H1 (cell line): ENCODE results near the gene CSF3. TPM values are rescaled to one million over a fixed set of nuclear protein-coding genes. Genes with fewer than 3 reads are reported as not detected.

Source experiments
- CTCF ChIA-PET: fragments of 300-600 bp; sonication (Branson Sonifier 250); formaldehyde crosslinking; loops from one replicate; lab custom pipeline; 2021; ENCODE audit not compliant: partially characterized antibody; lab: Charles Lee
- POLR2A ChIA-PET: fragments of 300-600 bp; sonication (Branson Sonifier 250); formaldehyde crosslinking; loops from one replicate; lab custom pipeline; 2021; ENCODE audit warnings: inconsistent platforms; ENCODE audit not compliant: partially characterized antibody; lab: Charles Lee
- DNase-seq, 2 experiments: peaks; one replicate each; pipeline versions ENCODE4 v3.0.0 to v3.0.0-alpha.2; 2010 to 2022; ENCODE audit warnings: low spot score in 2 of 2, low read depth in 1 of 2, mixed read lengths in 1 of 2
- FAIRE-seq: peaks from 2 replicates; lab custom pipeline; 2011; peaks lifted over from hg19 to GRCh38; lab: Jason Lieb, UNC
- H2AFZ ChIP-seq: 2 replicates; pipeline ENCODE4 v1.8.1; 2012; ENCODE audit warnings: low read length, inconsistent platforms
- H2AK5ac ChIP-seq: 2 replicates; pipeline ENCODE4 v1.6.1; 2013; ENCODE audit warnings: low read depth, low read length
- H2BK120ac ChIP-seq: replicated peaks from 2 replicates; pipeline ENCODE3; 2013; ENCODE audit warnings: low read depth, low read length, inconsistent platforms
- H2BK12ac ChIP-seq: 2 replicates; pipeline ENCODE4 v1.6.1; 2013; ENCODE audit warnings: low read depth, low read length
- H2BK15ac ChIP-seq: 2 replicates; pipeline ENCODE4 v1.6.1; 2013; ENCODE audit warnings: low read length
- H2BK20ac ChIP-seq: 2 replicates; pipeline ENCODE4 v1.6.1; 2013; ENCODE audit warnings: low read length
- H2BK5ac ChIP-seq: 2 replicates; pipeline ENCODE4 v1.6.1; 2013; ENCODE audit warnings: low read depth, low read length
- H3K14ac ChIP-seq: 2 replicates; pipeline ENCODE4 v1.6.1; 2013; ENCODE audit warnings: inconsistent platforms; ENCODE audit not compliant: insufficient read length
- H3K18ac ChIP-seq: 2 replicates; pipeline ENCODE4 v1.6.1; 2013; ENCODE audit warnings: low read length; ENCODE audit errors: extremely low read depth
- H3K23ac ChIP-seq: 2 replicates; pipeline ENCODE4 v1.6.1; 2013; ENCODE audit warnings: inconsistent platforms; ENCODE audit not compliant: insufficient read length
- H3K23me2 ChIP-seq: 2 replicates; pipeline ENCODE4 v1.6.1; 2013; ENCODE audit warnings: low read depth, low read length
- H3K27ac ChIP-seq: 2 replicates; pipeline ENCODE4 v1.6.1; 2011; ENCODE audit warnings: low read depth, low read length, inconsistent platforms
- H3K27me3 ChIP-seq, 4 experiments: replicated peaks in 1 of 4; 1 replicate in 1 of 4; 2 replicates in 3 of 4; pipeline versions ENCODE4 v1.6.1 to v1.8.1; 2011 to 2013; ENCODE audit warnings: low read length in 3 of 4, mild to moderate bottlenecking in 3 of 4, inconsistent platforms in 2 of 4, mixed read lengths in 2 of 4, moderate library complexity in 1 of 4; ENCODE audit not compliant: control insufficient read depth in 3 of 4, insufficient read depth in 3 of 4; ENCODE audit errors: extremely low read depth in 1 of 4
- H3K36me3 ChIP-seq, 4 experiments: 2 replicates each; pipeline versions ENCODE4 v1.6.1 to v1.8.1; 2011 to 2013; ENCODE audit warnings: mild to moderate bottlenecking in 4 of 4, low read length in 3 of 4, moderate library complexity in 2 of 4, control low read depth in 1 of 4, inconsistent platforms in 1 of 4; ENCODE audit not compliant: insufficient read depth in 4 of 4, control insufficient read depth in 2 of 4
- H3K4ac ChIP-seq: replicated peaks from 2 replicates; pipeline ENCODE3; 2013; ENCODE audit warnings: low read length, low read depth, mixed read lengths, inconsistent platforms; ENCODE audit not compliant: insufficient read length
- H3K4me1 ChIP-seq, 4 experiments: replicated peaks in 1 of 4; 1 replicate in 1 of 4; 2 replicates in 3 of 4; pipeline versions ENCODE4 v1.6.1 to v1.8.1; 2011 to 2013; ENCODE audit warnings: low read length in 3 of 4, inconsistent platforms in 2 of 4, mixed read lengths in 1 of 4; ENCODE audit not compliant: insufficient read depth in 4 of 4, control insufficient read depth in 3 of 4
- H3K4me2 ChIP-seq, 2 experiments: 2 replicates each; pipeline versions ENCODE4 v1.6.1 to v1.8.1; 2011 to 2013; ENCODE audit warnings: low read depth in 2 of 2, low read length in 2 of 2, control low read depth in 1 of 2, inconsistent platforms in 1 of 2, mild to moderate bottlenecking in 1 of 2; ENCODE audit not compliant: insufficient read depth in 1 of 2
- H3K4me3 ChIP-seq, 4 experiments: fragments of 200-600, 300-600 bp in 1 of 4; sonication (generic), shearing (Covaris generic), sonication (Bioruptor Twin) in 1 of 4; 2 replicates each; pipeline versions ENCODE4 v1.5.1 to v1.8.1; 2011 to 2016; ENCODE audit warnings: low read length in 4 of 4, low read depth in 3 of 4, control low read depth in 2 of 4, inconsistent platforms in 2 of 4, mild to moderate bottlenecking in 2 of 4, mixed read lengths in 1 of 4, moderate library complexity in 1 of 4; ENCODE audit not compliant: insufficient read depth in 2 of 4; ENCODE audit errors: extremely low read depth in 1 of 4
- H3K56ac ChIP-seq: replicated peaks from 2 replicates; pipeline ENCODE3; 2013; ENCODE audit warnings: low read depth, mild to moderate bottlenecking, mixed read lengths, low read length, inconsistent platforms; ENCODE audit not compliant: insufficient read length
- H3K79me1 ChIP-seq: 2 replicates; pipeline ENCODE4 v1.6.1; 2013; ENCODE audit warnings: low read depth, low read length, control low read depth
- H3K79me2 ChIP-seq, 2 experiments: 2 replicates each; pipeline versions ENCODE4 v1.6.1 to v1.8.1; 2012 to 2013; ENCODE audit warnings: low read length in 2 of 2, mild to moderate bottlenecking in 2 of 2, inconsistent platforms in 1 of 2; ENCODE audit not compliant: insufficient read depth in 2 of 2, control insufficient read depth in 1 of 2
- H3K9ac ChIP-seq, 4 experiments: replicated peaks in 1 of 4; 1 replicate in 1 of 4; 2 replicates in 3 of 4; pipeline versions ENCODE4 v1.6.1 to v1.8.1; 2011 to 2013; ENCODE audit warnings: low read depth in 3 of 4, low read length in 3 of 4, control low read depth in 2 of 4, mild to moderate bottlenecking in 2 of 4, moderate library complexity in 2 of 4, inconsistent platforms in 1 of 4; ENCODE audit errors: extremely low read depth in 1 of 4
- H3K9me3 ChIP-seq, 2 experiments: 2 replicates each; pipeline versions ENCODE4 v1.6.1 to v1.8.1; 2012 to 2013; ENCODE audit warnings: mild to moderate bottlenecking in 2 of 2, moderate library complexity in 2 of 2, control low read depth in 1 of 2, inconsistent platforms in 1 of 2, low read depth in 1 of 2, low read length in 1 of 2, mixed read lengths in 1 of 2; ENCODE audit not compliant: insufficient read depth in 2 of 2
- H4K20me1 ChIP-seq, 2 experiments: replicated peaks in 1 of 2; 2 replicates each; pipeline versions ENCODE3 to v1.8.1; 2011 to 2013; ENCODE audit warnings: inconsistent platforms in 2 of 2, low read length in 2 of 2, mild to moderate bottlenecking in 1 of 2; ENCODE audit not compliant: insufficient read depth in 2 of 2, control insufficient read depth in 1 of 2
- H4K5ac ChIP-seq: 2 replicates; pipeline ENCODE4 v1.6.1; 2013; ENCODE audit warnings: low read length, low read depth, mixed read lengths, inconsistent platforms; ENCODE audit not compliant: insufficient read length
- H4K8ac ChIP-seq: 2 replicates; pipeline ENCODE4 v1.8.0; 2013; ENCODE audit warnings: mild to moderate bottlenecking, moderate library complexity, low read length, inconsistent platforms; ENCODE audit not compliant: insufficient read depth; ENCODE audit errors: extremely low read depth
- H4K91ac ChIP-seq: replicated peaks from 2 replicates; pipeline ENCODE3; 2013; ENCODE audit warnings: low read length, mixed read lengths, inconsistent platforms; ENCODE audit not compliant: insufficient read length
- HDAC2 ChIP-seq, 2 experiments: fragments of 300-600 bp in 1 of 2; sonication (generic) in 1 of 2; IDR thresholded peaks; 2 replicates each; pipeline ENCODE4 v1.6.1; 2011 to 2012; ENCODE audit warnings: low read depth in 2 of 2, low read length in 2 of 2, mild to moderate bottlenecking in 2 of 2, moderate library complexity in 2 of 2, borderline replicate concordance in 1 of 2, inconsistent platforms in 1 of 2
- HDAC6 ChIP-seq: IDR thresholded peaks from one replicate; pipeline ENCODE4 v1.7.1; 2012; ENCODE audit warnings: low read depth, mild to moderate bottlenecking, inconsistent platforms, low read length, moderate library complexity
- KDM4A ChIP-seq: IDR thresholded peaks from one replicate; pipeline ENCODE4 v1.7.1; 2012; ENCODE audit warnings: low read depth, mild to moderate bottlenecking, moderate library complexity, low read length, inconsistent platforms; ENCODE audit not compliant: severe bottlenecking
- NANOG ChIP-seq: IDR thresholded peaks from 2 replicates; pipeline ENCODE4 v1.6.1; 2011; ENCODE audit warnings: low read length, low read depth, mild to moderate bottlenecking, inconsistent platforms; ENCODE audit not compliant: insufficient read depth, poor library complexity, severe bottlenecking
- PHF8 ChIP-seq: fragments of 200-600 bp; sonication (generic); conservative IDR thresholded peaks from 2 replicates; pipeline ENCODE4 v1.7.1; 2012; ENCODE audit warnings: low read depth, mild to moderate bottlenecking, inconsistent platforms, low read length, moderate library complexity
- POLR2A ChIP-seq, 2 experiments: IDR thresholded peaks; 1 replicate in 1 of 2; 2 replicates in 1 of 2; pipeline ENCODE4 v1.6.1; 2011; ENCODE audit warnings: low read depth in 2 of 2, low read length in 2 of 2, mild to moderate bottlenecking in 2 of 2; ENCODE audit errors: control extremely low read depth in 1 of 2
- POLR2AphosphoS5 ChIP-seq: IDR thresholded peaks from 2 replicates; pipeline ENCODE4 v1.6.1; 2011; ENCODE audit warnings: low read depth, low read length
- RNF2 ChIP-seq: fragments of 200-900, 300-1000 bp; sonication (generic); IDR thresholded peaks from 2 replicates; pipeline ENCODE4 v1.7.1; 2016; ENCODE audit warnings: borderline replicate concordance, low read depth, mild to moderate bottlenecking, antibody characterized with exemption, low read length; ENCODE audit not compliant: poor library complexity, severe bottlenecking; ENCODE audit errors: missing control alignments
- TAF7 ChIP-seq: optimal IDR thresholded peaks from 2 replicates; pipeline ENCODE3; 2011; ENCODE audit warnings: low read depth, mild to moderate bottlenecking, inconsistent platforms, low read length, moderate library complexity, borderline replicate concordance
- WGBS, 2 experiments: shearing (Covaris generic) in 1 of 2; methylation state at CpG; one replicate each; pipeline versions ENCODE4 v1.1.6 to v1.1.7; 2013 to 2015; ENCODE audit warnings: low lambda C conversion rate in 2 of 2, mixed read lengths in 2 of 2, inconsistent platforms in 1 of 2, low coverage in 1 of 2, missing lambda C conversion rate in 1 of 2; ENCODE audit not compliant: insufficient replicate concordance in 2 of 2, insufficient coverage in 1 of 2, insufficient read length in 1 of 2; ENCODE audit errors: extremely low coverage in 1 of 2, missing lambda C conversion rate in 1 of 2; 5-methylcytosine and 5-hydroxymethylcytosine counted together
- polyA plus RNA-seq, 7 experiments: library from polyadenylated mRNA; depleted of rRNA in 3 of 7; stranded (reverse) in 5 of 7; unstranded in 2 of 7; fragments of >200 nt in 5 of 7; fragments of 200-250 nt in 2 of 7; gene quantifications; 1 replicate in 5 of 7; 2 replicates in 1 of 7; 4 replicates in 1 of 7; pipeline versions ENCODE4 v1.2.1 to v1.2.3, GENCODE V29; 2011 to 2013; ENCODE audit warnings: missing spikeins in 2 of 7, mixed read lengths in 2 of 7
- total RNA-seq: library from RNA; stranded (reverse); fragmentation: NEBNext Ultra II Directional; extraction: Animal tissue kit (Norgen Biotek cat#: 25700); gene quantifications from 2 replicates; pipeline ENCODE4 v1.2.1, GENCODE V29; 2021

Gene CSF3
- total and polyA plus RNA-seq, 2 of the 8 experiments (the other 6 are each of a cell fraction or from before 2014, with no cell fraction given): 0.03 TPM; not detected in 1

DNA sequence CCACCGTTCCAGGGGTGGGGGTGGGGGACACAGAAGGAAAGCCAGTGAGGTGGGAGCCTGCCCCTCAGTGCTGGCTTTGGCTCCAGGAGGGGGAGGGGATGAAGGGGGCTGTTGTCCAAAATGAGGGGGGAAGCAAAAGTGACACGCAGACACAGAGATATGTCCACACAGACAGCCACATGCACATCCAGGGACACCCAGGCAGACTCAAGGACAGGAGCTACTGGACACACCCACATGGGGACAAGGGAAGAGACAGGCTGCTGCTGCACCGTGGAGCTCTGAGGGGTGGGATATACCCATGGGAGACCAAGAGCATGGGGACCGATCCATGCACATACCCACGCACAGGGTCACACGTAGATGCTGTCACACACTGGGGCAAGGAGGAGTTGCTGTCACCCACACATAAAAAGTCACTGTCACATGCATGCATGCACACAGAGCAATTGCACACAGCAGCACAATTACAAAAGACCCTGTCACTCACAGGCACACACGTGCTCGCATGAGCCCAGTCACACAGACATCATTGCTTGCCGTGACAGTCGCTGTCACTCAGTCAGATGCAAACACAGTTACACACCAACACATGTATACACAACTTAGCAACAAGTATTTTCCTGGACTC lies 48.8 kb downstream of the CSF3 start:
- Histone ChIP-seq H3K23me2 (peaks cover 6% of the 10 kb centered on the region; the same call in 1 of the 2 replicates), H3K9me3 (no peaks in the 10 kb centered on the region), H2AK5ac (no peak overlapping the region), H4K91ac (peak overlapping the region; percentile 45), H3K79me2 (no peaks in the 10 kb centered on the region), H3K4me3 (peak overlapping the region; percentile 76 to 87 (median 81)), H3K27ac (no peak overlapping the region), H3K4ac (no peak overlapping the region), H3K79me1 (peaks cover 7% of the 10 kb centered on the region; the same call in 1 of the 2 replicates), H2BK20ac (no peak overlapping the region), H2BK5ac (no peak overlapping the region), H3K56ac (no peak overlapping the region), H2BK12ac (no peak overlapping the region)
- no peak for FAIRE-seq
- CTCF ChIA-PET: interaction anchor here (1.3 to 38.4 kb wide), 7 partner anchors 11 to 49 kb away, joined by 7 to 876 read pairs (median 24); partner anchors contain the start of genes MED24 and NR1D1
- TF ChIP-seq HDAC6 (no peak), POLR2A (IDR thresholded peaks at IDR 0.05; ENCODE audit: control extremely low read depth in 1 of 2, low read depth in 2 of 2, low read length in 2 of 2) (no peak), HDAC2 (IDR thresholded peaks at IDR 0.05; ENCODE audit: borderline replicate concordance in 1 of 2, low read depth in 2 of 2, low read length in 2 of 2) (no peak), TAF7 (no peak), RNF2 (no peak), PHF8 (no peak), POLR2AphosphoS5 (no peak), NANOG (no peak), KDM4A (no peak)
- TF ChIP-seq, all 59 proteins: peak for 0
- H3K27me3 ChIP-seq: peaks cover 0 to 15% (median 10%) of the 10 kb centered on the region in 4 experiments; a peak in 6 of 7 replicates
- no peak overlapping the region for H2AFZ ChIP-seq
- H4K5ac ChIP-seq: no peak overlapping the region
- POLR2A ChIA-PET: interaction anchor here (0.7 to 5.8 kb wide), 13 partner anchors 10 to 77 kb away, joined by 3 to 64 read pairs (median 5); partner anchors contain the start of genes CASC3, MED24, MSL1 and NR1D1
- DNase-seq: no peak
- no peak overlapping the region for H3K9ac ChIP-seq
- H3K4me1 ChIP-seq: peaks cover 21 to 56% (median 37%) of the 10 kb centered on the region in 4 experiments
- H3K14ac ChIP-seq: no peak overlapping the region
- H4K20me1 ChIP-seq: peaks cover 0 to 9% of the 10 kb centered on the region in 2 experiments
- H2BK120ac ChIP-seq: no peak overlapping the region
- H3K23ac ChIP-seq: no peak overlapping the region
- no peak overlapping the region for H4K8ac ChIP-seq
- H2BK15ac ChIP-seq: no peak overlapping the region
- peak overlapping the region; percentile 75 to 87 for H3K4me2 ChIP-seq
- no peak overlapping the region for H3K18ac ChIP-seq
- 70% methylated on average over 9 of the region's 10 CpGs; no CpG with 5 or more reads in 1 of the 2 experiments for WGBS, 2 experiments
- no peaks in the 10 kb centered on the region for H3K36me3 ChIP-seq
